GM21619 (cell line): ENCODE measurements around the gene DHX38.

Experiments
- ATAC-seq: cut with Tn5 transposase; IDR thresholded peaks from one replicate; pipeline ENCODE4 v1.9.1; 2021; ENCODE audit not compliant: unreplicated experiment

Gene DHX38

GRCh38 chr16:72083778-72084404 lies 9.8 kb upstream of the DHX38 start:
- ATAC-seq, result no peak

GRCh38 chr16:72084445-72084844 lies 9.2 kb upstream of the DHX38 start:
- ATAC-seq, result no peak

GRCh38 chr16:72085002-72085401 lies 8.6 kb upstream of the DHX38 start:
- ATAC-seq, result no peak

GRCh38 chr16:72091217-72091616 lies 2.4 kb upstream of the DHX38 start:
- no peak for ATAC-seq

- no peak for ATAC-seq
Measured at GRCh38 chr16:72092832-72093447, 707 bp upstream of the DHX38 start.

GRCh38 chr16:72094266-72094610 lies 591 bp downstream of the DHX38 start:
- no peak for ATAC-seq

GRCh38 chr16:72098936-72099335 lies 5.3 kb downstream of the DHX38 start:
- no peak for ATAC-seq

GRCh38 chr16:72099377-72099818 lies 5.8 kb downstream of the DHX38 start:
- peak; percentile 75 for ATAC-seq

GRCh38 chr16:72101195-72101594 lies 7.5 kb downstream of the DHX38 start:
- ATAC-seq, result no peak

GRCh38 chr16:72104905-72105304 lies 11.3 kb downstream of the DHX38 start:
- ATAC-seq, result no peak

GRCh38 chr16:72105978-72106377 lies 12.3 kb downstream of the DHX38 start:
- no peak for ATAC-seq

- no peak for ATAC-seq
Measured at GRCh38 chr16:72107371-72107770, 13.7 kb downstream of the DHX38 start.

- ATAC-seq, result no peak
Measured at GRCh38 chr16:72108353-72109102, 14.9 kb downstream of the DHX38 start.

GRCh38 chr16:72109300-72109699 lies 15.7 kb downstream of the DHX38 start:
- no peak for ATAC-seq

GRCh38 chr16:72109966-72110530 lies 16.4 kb downstream of the DHX38 start:
- no peak for ATAC-seq

- ATAC-seq, result no peak
Measured at GRCh38 chr16:72110662-72111615, 17.3 kb downstream of the DHX38 start.

- no peak for ATAC-seq
Measured at GRCh38 chr16:72111657-72112451, 18.2 kb downstream of the DHX38 start.

- no peak for ATAC-seq
Measured at GRCh38 chr16:72112452-72112792, 18.8 kb downstream of the DHX38 start.

- no peak for ATAC-seq
Measured at GRCh38 chr16:72112906-72113615, 19.4 kb downstream of the DHX38 start.

- no peak for ATAC-seq
Measured at GRCh38 chr16:72113616-72113945, 19.9 kb downstream of the DHX38 start.
